GM12865 (cell line): ENCODE measurements around the gene CDH15.

Experiments used
- DNase-seq: peaks from one replicate; pipeline ENCODE4 v3.0.0; 2010; ENCODE audit warnings: low read depth
- H3K4me3 ChIP-seq: 2 replicates; pipeline ENCODE4 v1.5.1; 2011; ENCODE audit warnings: mild to moderate bottlenecking, low read depth, low read length, control low read depth
- TF ChIP-seq, protein P1 (sequence below): IDR thresholded peaks from 2 replicates; pipeline ENCODE4 v1.5.1; 2011; ENCODE audit warnings: low read length, control low read depth, low read depth, inconsistent platforms; ENCODE audit not compliant: insufficient read depth; ENCODE audit errors: missing control alignments

The CDH15 gene

DNA sequence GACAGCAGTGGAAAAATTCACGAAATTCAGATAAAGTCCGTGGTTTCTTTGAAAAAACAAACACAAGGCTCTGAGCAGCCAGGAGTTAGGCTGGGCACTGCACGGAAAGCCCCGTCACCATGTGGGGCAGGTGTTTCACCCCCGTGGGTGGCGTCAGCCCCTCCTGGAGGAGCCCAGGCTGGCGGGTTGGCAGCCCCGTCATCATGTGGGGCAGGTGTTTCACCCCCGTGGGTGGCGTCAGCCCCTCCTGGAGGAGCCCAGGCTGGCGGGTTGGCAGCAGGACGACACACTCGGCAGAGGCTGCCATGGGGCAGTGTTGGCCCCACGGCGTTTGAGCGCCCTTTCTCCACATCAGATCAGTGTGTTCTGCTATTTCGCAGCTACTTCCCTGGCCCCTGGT, 39.8 kb upstream of the CDH15 start:
- TF ChIP-seq, protein P1, sequence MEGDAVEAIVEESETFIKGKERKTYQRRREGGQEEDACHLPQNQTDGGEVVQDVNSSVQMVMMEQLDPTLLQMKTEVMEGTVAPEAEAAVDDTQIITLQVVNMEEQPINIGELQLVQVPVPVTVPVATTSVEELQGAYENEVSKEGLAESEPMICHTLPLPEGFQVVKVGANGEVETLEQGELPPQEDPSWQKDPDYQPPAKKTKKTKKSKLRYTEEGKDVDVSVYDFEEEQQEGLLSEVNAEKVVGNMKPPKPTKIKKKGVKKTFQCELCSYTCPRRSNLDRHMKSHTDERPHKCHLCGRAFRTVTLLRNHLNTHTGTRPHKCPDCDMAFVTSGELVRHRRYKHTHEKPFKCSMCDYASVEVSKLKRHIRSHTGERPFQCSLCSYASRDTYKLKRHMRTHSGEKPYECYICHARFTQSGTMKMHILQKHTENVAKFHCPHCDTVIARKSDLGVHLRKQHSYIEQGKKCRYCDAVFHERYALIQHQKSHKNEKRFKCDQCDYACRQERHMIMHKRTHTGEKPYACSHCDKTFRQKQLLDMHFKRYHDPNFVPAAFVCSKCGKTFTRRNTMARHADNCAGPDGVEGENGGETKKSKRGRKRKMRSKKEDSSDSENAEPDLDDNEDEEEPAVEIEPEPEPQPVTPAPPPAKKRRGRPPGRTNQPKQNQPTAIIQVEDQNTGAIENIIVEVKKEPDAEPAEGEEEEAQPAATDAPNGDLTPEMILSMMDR = no peak
- H3K4me3 ChIP-seq = no peak overlapping the region
- DNase-seq = no peak

DNA sequence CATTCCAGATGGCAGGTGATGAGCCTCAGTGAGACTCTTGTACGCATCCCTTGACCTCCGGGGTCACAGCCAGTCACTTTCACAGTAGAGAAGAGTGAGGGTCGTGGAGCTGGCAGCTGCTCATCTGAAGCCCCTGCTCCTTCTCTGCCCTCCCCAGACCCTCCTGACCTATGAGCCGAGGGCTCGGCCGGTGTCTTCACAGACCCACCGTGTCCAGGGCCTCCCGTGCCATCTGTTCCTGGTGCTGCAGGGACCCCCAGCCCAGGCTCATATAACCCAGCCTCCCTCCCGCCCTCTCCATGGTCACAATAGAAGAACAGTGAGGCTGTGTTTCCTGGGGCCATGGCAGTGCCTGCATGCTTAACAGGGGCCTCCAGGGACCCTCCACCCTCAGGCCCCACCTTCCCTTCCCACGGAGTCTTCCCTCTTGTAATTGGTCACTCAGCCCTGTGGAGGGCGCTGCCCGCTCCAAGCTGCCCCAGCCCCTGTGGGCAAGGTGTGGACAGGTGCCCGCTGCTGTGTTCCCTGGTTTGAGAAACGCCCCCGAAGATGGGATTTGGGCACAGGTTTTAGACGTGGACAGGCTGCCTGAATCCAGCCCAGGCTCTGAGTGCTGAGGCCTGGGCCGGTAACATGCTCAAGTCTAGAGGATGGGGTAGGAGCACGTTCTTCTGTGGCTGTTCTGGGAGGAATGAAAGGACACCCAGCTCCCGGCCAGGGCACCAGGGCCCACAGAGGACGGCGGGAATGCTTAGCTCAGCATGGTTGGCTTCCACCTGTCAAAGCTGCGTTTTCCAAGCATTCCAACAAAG, 39.1 kb upstream of the CDH15 start:
- no peak for DNase-seq
- H3K4me3 ChIP-seq = no peak overlapping the region
- TF ChIP-seq, protein P1 = no peak

DNA sequence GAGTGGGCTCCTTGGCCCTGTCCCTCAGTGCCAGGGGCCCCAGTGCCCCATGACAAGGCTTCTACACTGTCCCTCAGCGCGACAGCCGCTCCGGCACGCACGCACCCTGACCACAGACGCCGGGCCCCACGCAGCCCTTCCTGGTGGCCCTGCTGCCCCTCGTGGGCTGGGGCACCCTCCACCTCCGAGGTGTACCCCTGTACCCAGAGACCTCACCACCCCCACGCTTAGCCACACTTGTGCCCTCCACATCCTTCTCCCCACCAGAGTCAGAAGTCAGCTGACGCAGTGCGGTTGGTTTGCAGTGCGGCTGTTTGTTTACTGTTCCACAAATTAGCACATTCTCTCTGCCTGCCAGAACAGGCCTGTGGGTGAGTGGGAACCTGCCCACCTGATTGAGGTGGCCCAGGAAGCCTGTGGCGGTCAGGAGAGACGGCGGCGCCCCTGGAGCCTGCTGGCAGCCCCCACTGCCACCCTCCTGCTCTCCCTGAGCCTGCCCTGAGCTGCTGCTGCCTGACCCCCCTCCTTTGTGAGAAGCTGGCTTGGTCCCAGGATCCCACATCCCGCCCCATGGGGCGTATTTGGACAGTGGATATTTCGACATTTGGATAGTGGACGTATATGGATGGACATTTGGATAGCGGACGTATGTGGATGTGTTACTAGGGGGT, 38.0 kb upstream of the CDH15 start:
- no peak overlapping the region for H3K4me3 ChIP-seq
- no peak for DNase-seq
- TF ChIP-seq, protein P1 = no peak

DNA sequence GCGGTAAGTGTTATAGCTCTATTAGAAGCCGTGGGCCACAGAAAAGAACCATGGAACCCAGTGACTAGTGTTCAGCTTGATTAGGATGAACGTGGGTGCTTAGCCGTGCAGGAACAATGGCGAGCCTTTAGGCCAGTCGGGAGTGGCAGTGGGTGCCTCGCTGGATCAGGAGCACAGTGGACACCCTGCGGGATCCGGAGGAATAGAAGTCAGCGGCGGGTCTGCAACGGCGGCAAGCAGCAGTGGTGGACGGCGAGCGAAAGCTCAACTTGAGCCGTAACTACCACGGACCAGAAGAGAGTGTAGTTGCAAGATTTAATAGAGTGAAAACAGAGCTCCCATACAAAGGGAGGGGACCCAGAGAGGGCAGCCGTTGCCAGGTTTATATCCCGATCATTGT, 37.3 kb upstream of the CDH15 start:
- TF ChIP-seq, protein P1 = no peak

DNA sequence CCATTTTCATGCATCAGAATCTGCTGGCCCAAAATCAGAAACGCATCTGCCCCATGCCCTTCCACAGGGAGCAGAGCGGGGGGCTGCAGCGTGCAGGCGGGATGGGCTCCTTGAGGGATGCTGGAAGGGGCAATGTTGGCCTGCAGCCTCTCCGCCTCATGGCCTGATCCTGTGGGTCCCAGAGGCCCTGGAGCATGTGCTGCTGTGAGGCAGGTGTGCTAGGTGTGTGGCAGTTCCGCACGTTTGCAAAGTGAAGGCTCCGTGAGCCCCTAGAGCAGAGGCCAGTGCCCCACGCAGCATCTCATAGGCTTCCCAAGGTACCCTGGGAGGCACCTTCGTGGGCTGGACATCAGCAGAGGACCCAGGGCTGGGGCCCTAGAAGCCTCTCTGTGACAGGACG, 36.4 kb upstream of the CDH15 start:
- no peak for DNase-seq
- TF ChIP-seq, protein P1 = no peak
- H3K4me3 ChIP-seq = no peak overlapping the region

More for the DNA sequence above, 37.3 kb upstream of the CDH15 start:
- DNase-seq = no peak
- no peak overlapping the region for H3K4me3 ChIP-seq

DNA sequence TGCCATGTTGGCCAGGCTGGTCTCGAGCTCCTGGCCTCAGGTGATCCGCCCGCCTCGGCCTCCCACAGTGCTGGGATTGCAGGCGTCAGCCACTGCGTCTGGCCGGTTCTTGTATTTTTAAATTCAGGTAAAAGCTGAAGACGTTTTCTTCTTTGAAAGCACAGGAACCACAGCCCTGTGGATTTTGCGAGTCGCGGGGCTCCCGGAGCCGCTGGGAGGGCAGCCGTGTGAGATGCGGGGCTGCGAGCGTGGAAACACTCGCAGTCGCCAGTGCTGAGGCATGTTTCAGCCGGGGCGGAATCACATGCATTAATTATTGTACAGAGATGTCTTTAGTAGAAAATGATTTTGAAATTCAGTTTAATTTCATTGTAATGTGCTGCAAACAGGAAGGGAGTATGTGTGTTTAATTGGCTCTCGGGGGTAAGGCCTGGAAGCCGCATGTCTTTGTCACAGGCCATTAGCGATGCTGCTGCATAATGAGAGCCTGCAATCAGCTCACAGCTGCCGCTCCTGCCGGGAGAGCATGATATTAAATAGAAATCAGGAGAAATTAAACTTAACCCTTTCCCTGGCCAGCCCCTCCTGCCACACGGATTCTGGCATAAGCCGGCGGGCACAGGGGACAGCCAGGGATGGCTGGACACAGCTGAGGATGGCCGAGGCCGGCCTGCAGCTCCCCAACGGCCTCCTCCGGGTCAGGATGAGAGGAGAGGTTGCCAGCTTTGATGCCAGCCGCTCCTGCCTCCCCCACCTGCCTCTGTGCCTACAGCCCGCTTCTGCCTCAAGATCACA, 35.4 kb upstream of the CDH15 start:
- TF ChIP-seq, protein P1 = no peak
- H3K4me3 ChIP-seq = no peak overlapping the region
- DNase-seq = no peak
